HG03139 (cell line): Measurements from ENCODE around the gene IMP4.

Source experiments
- ATAC-seq: cut with Tn5 transposase; IDR thresholded peaks from one replicate; pipeline ENCODE4 v1.9.1; 2021; ENCODE audit not compliant: unreplicated experiment

The IMP4 gene

GRCh38 chr2:130336150-130336876 is 6.4 kb upstream of the IMP4 start:
- no peak for ATAC-seq

- ATAC-seq = no peak
These were observed 5.6 kb upstream of the IMP4 start for GRCh38 chr2:130336877-130337734.

GRCh38 chr2:130337735-130338325 is 4.9 kb upstream of the IMP4 start:
- ATAC-seq = no peak

DNA sequence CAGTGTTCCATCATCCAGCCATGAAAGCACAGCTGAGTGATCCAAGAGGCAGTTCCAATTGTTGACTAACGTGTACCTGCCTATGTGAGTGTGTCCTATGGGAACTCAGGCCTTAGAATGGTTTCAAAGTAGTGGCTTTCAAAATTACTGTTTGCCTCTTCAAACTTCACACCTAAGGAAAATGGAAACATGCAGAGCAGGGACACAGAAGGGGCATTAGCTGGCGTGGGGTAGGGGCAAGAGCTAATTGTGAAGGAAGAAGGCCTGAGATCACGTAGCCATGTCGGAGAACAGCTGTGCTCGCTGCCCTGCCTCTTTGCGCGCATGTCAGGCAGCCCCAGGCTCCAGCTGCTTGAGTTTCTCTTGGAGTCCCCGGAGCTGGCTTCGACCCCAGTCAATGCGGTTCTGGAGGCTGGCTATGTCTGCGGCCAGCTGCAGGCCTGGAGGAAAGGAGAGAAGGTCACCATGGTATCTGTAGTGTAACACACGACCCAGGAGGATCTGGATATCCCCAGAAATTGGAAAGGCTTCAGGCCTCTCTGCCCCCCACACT is 3.8 kb upstream of the IMP4 start:
- no peak for ATAC-seq

DNA sequence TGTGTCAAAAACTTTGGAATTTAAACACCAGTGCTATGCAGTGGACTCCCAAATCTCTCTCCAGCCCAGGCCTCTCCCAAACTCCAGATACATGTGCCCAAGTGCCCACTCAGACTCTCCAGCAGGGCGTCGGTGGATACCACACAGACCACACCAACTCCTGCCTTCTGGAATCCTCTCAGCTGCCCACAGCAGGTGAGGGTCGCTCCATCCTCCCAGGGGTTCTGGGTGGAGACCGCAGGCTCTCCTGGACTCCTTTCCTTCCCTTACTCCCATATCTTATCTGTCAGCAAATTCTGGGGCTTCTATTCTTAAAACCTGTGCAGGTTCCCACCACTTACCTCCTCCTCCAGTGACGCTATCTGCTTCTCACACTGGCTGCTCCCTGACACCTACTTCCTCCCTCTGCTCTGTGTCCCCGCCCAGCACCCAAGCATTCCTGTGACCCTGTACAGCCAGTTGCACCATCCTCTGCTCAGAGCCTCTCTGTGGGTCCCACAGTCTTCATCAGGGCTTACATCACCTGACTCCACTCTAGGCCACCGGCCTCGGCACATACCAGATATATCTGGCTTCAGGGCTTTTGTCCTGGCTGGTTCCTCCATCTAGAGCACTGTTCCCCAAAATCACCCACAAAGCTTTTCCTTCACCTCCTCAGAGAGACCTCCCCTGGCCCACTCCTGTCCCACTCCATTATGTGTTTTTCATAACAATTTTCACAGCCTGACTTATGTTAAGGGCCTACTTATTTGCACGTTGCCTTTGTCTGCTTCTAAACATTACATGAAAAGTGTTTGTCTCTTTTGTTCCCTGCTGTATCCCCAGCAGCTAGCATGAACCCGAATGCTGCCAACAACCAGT is 2.6 kb upstream of the IMP4 start:
- ATAC-seq = no peak

DNA sequence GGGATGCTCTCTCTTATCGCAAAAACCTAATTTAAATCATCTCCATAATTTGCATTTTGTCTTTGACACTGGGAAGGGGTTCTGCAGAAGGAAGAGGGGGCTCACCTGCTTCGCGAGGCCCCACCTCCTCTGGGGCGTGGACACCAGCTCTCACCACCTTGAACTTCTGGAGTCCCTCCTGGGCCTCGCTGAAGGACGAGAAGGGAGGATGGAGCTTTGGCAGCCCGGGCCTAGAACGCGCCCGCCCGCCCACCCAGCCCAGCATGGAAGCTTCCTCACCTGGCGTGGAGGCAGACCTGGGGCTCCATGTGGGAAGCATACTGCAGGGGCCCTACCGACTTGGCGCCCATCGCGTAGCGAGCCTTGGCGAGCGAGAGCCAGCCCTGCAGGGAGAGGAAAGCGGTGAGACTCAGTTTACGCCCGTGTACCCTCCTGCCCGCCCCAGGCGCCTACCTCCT is 1.1 kb upstream of the IMP4 start:
- ATAC-seq = no peak

- peak; percentile 69 for ATAC-seq
These were observed 621 bp upstream of the IMP4 start for GRCh38 chr2:130342020-130342532.

- no peak for ATAC-seq
These were observed 1.9 kb downstream of the IMP4 start for GRCh38 chr2:130344578-130344977.

GRCh38 chr2:130345091-130345490 is 2.4 kb downstream of the IMP4 start:
- ATAC-seq = no peak

DNA sequence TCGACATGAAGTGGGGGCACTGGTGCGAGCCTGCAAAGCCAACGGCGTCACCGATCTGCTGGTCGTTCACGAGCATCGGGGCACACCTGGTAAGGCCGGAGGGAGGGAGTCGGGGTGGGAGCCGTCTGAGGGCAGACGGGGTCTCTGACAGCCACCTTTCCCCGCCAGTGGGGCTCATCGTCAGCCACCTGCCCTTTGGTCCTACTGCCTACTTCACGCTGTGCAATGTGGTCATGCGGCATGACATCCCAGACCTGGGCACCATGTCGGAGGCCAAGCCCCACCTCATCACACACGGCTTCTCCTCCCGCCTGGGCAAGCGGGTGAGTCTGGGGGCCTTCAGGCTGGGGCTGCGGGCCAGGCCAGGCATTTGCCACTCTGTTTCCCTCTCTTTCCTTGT is 2.9 kb downstream of the IMP4 start:
- no peak for ATAC-seq

GRCh38 chr2:130346041-130346740 is 3.5 kb downstream of the IMP4 start:
- no peak for ATAC-seq

DNA sequence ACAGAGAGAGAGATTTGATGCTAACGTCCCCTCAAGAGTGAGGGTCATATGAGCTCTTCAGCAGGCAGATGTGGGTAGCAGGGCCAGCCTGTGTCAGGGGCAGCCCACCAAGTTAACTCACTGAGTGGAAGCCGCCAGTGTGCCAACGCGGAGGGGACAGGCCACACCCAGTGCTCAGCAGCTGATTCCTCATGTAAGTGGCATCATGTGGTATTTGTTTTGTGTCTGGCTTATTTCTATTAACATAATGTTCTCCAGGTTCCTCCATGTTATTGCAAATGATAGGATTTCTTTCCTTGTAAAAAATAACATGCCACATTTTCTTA is 4.0 kb downstream of the IMP4 start:
- ATAC-seq = no peak

- ATAC-seq = no peak
These were observed 4.7 kb downstream of the IMP4 start for GRCh38 chr2:130347220-130347925.

DNA sequence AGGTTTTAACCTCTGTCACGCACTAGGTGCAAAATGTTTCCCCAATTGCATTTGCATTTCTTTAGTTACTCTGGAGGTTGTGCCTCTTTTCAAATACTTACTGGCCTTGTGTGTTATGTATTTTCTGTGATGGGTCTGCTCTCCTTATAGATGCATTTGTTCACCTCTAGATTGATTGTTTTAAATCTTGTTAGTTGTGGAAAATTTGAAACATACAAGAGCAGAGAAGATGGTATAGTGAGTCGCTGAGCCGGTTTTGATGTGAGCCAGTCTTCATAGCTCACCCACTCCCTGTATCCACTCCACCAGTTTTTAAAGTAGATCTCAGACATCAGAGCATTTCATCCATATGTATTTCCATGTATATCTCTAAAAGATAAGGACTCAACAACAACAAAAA is 6.5 kb downstream of the IMP4 start:
- ATAC-seq = no peak

GRCh38 chr2:130351711-130352110 is 9.0 kb downstream of the IMP4 start:
- no peak for ATAC-seq

DNA sequence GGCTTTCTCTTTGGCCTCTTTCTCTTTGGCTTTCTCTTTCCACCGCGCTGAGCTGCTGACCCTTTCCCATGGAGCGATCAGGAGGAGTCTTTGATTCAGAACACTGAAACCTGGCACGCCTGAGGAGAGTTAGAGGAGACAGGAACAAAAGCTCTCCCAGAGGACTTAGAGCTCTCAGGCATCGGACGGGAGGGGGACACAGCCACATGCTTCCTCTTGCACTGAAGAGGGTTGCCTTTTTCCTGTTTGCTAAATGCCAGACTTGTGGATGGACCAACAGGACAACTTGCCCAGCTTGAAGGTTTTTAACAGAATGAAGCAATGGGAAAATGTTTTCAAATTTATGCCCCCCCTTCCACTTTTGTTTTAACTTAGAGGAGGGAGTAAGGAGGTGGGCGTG is 9.5 kb downstream of the IMP4 start:
- ATAC-seq = no peak

GRCh38 chr2:130353291-130354138 is 10.8 kb downstream of the IMP4 start:
- no peak for ATAC-seq

DNA sequence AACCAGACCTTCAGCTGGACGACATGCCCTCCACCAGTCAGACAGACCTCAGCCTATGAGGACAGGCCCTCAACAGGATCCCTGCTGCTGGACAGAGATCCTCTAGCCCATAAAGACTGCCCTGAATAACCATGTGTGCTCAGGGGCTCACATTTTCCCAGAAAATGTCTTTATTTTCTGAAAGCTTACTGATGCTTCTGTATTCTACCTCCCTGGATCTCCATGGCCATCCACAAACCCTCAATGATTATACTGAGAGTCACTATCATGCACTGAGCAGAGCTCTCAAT is 11.4 kb downstream of the IMP4 start:
- no peak for ATAC-seq

GRCh38 chr2:130355172-130355577 is 12.5 kb downstream of the IMP4 start:
- no peak for ATAC-seq
